GM20000 (cell line): ENCODE measurements around the gene CACNA2D2.
A peak's percentile ranks its signal among the peaks of the same experiment; 100 is the strongest.

Source experiments
- DNase-seq: peaks from one replicate; pipeline ENCODE4 v3.0.0; 2012; ENCODE audit warnings: low spot score
- CTCF ChIP-seq: IDR thresholded peaks from 2 replicates; pipeline ENCODE4 v1.5.1; 2012; ENCODE audit warnings: mild to moderate bottlenecking, control low read depth; ENCODE audit errors: extremely low read depth, missing control alignments

The CACNA2D2 gene

GRCh38 chr3:50365080-50365841, 138.2 kb downstream of the CACNA2D2 start:
- TF ChIP-seq CTCF: no peak
- DNase-seq: peak; percentile 97

GRCh38 chr3:50364573-50365079, 138.8 kb downstream of the CACNA2D2 start:
- TF ChIP-seq CTCF: no peak
- DNase-seq: no peak

GRCh38 chr3:50359760-50360110, 143.7 kb downstream of the CACNA2D2 start:
- TF ChIP-seq CTCF: no peak
- no peak for DNase-seq

GRCh38 chr3:50358911-50359759, 144.3 kb downstream of the CACNA2D2 start, which contains the start of gene TMEM115:
TMEM115 (minus strand) TSS chr3:50359521; CDS start chr3:50359063, 458 bp downstream.
- TF ChIP-seq CTCF: no peak
- peak; percentile 97 for DNase-seq

- DNase-seq: no peak
- TF ChIP-seq CTCF: no peak
Measured at GRCh38 chr3:50358355-50358910, 145.0 kb downstream of the CACNA2D2 start.

GRCh38 chr3:50357481-50357880, 146.0 kb downstream of the CACNA2D2 start:
- no peak for DNase-seq

More at GRCh38 chr3:50357481-50357880, 146.0 kb downstream of the CACNA2D2 start:
- no peak for TF ChIP-seq CTCF
